Testis (tissue), 3 donors: Measurements from ENCODE around the gene ENTPD2. TPM values are rescaled to one million over a fixed set of nuclear protein-coding genes. Genes with fewer than 3 reads are reported as not detected.

ENCODE experiments used
- DNase-seq: peaks from one replicate; pipeline ENCODE4 v3.0.0-alpha.2; 2019
- H3K27ac ChIP-seq, 2 donors: fragments of 200-600 bp; sonication (generic); one replicate each; pipeline ENCODE4 v1.5.1; 2019
- H3K27me3 ChIP-seq: fragments of 200-600 bp; sonication (generic); one replicate; pipeline ENCODE4 v1.5.1; 2019
- H3K36me3 ChIP-seq: fragments of 200-600 bp; sonication (generic); one replicate; pipeline ENCODE4 v1.5.1; 2017; ENCODE audit warnings: low read depth; ENCODE audit errors: missing control alignments
- H3K4me1 ChIP-seq: fragments of 200-600 bp; sonication (generic); one replicate; pipeline ENCODE4 v1.5.1; 2019
- H3K4me3 ChIP-seq, 2 donors: fragments of 200-600 bp; sonication (generic); one replicate each; pipeline ENCODE4 v1.5.1; 2017 to 2019
- H3K9me3 ChIP-seq: fragments of 200-600 bp; sonication (generic); one replicate; pipeline ENCODE4 v1.5.1; 2017
- POLR2A ChIP-seq: fragments of 450-650 bp; IDR thresholded peaks from one replicate; pipeline ENCODE4 v1.6.1; 2017; ENCODE audit warnings: antibody characterized with exemption, mild to moderate bottlenecking, moderate library complexity
- WGBS, 2 donors: methylation state at CpG; one replicate each; pipeline ENCODE4 v1.1.5; 2018; 5-methylcytosine and 5-hydroxymethylcytosine counted together
- intact Hi-C: fragments of 100-400 bp; cut with DNase I; formaldehyde crosslinking; loops from one replicate; pipeline ENCODE4 v1.15.1; 2023; ENCODE audit warnings: low total_unique reads
- polyA plus RNA-seq: library from polyadenylated mRNA; stranded (reverse); fragments of 350-450 nt; fragmentation: Illumina TruSeq; extraction: RNeasy Lipid Tissue Mini Kit (QIAGEN cat#74804); gene quantifications from one replicate; pipeline ENCODE4 v1.2.3, GENCODE V29; 2014; ENCODE audit warnings: low read depth, low replicate concordance; ENCODE audit not compliant: insufficient read depth
- total RNA-seq, 2 donors: library from RNA; depleted of rRNA; stranded (reverse); fragments of >200 nt; gene quantifications; one replicate each; pipeline ENCODE4 v1.2.3, GENCODE V29; 2016
- TF ChIP-seq, protein P1 (sequence below), 3 experiments: fragments of 450-650 bp in 2 of 3; fragments of 200-600 bp in 1 of 3; sonication (generic) in 1 of 3; IDR thresholded peaks; one replicate each; pipeline ENCODE4 v1.5.1; 2016 to 2019; ENCODE audit warnings: antibody characterized with exemption in 3 of 3, mild to moderate bottlenecking in 2 of 3, moderate library complexity in 1 of 3

Gene ENTPD2
- total and polyA plus RNA-seq, 3 donors from 2014 or later, result 5.7 to 9.6 (median 8.5) TPM

DNA sequence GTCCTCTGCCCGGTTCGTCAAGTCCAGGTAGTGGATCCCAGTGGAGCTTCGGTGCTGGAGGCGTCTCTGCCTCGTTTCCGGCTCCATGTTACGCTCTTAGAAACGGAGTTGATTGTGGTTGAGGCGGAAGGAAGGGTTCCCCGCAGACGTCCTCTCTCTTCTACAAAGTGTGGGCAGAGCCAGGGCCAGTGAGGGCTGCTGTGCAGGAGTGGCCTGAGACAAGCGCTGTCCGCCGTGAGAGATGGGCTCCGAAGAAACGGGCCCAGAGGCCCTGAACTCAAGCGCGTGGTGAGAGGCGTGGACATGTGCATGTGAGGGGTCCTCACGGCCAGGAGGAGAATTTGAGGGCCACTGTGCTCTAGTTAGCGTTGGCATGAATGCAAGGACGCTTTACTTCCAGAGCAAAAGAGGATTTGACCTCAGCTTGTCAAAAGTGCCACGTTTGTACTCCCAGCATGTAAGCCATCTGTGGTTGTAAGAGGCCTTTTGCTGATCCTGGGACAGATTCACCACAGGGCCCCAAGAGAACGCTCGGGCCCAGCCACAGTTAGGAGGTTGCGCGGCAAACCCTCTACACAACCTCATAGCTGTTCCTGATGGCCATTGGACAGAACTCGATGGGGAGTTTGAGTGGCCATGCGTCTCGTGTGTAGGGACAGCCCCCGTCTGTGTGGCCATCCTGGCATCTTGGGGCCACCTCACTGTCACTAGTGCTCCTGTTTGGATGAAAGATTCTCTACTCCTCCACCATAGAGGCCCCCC lies 43.1 kb upstream of the ENTPD2 start:
- no peaks in the 10 kb centered on the region for H3K4me1 ChIP-seq
- no peaks in the 10 kb centered on the region for H3K36me3 ChIP-seq
- intact Hi-C loops, result no loop called here
- H3K27me3 ChIP-seq, result no peaks in the 10 kb centered on the region
- H3K9me3 ChIP-seq, result no peaks in the 10 kb centered on the region
- WGBS, 2 donors, result 92 to 93% methylated on average over 31 of the region's 31 CpGs
- TF ChIP-seq POLR2A, result no peak
- TF ChIP-seq, protein P1, sequence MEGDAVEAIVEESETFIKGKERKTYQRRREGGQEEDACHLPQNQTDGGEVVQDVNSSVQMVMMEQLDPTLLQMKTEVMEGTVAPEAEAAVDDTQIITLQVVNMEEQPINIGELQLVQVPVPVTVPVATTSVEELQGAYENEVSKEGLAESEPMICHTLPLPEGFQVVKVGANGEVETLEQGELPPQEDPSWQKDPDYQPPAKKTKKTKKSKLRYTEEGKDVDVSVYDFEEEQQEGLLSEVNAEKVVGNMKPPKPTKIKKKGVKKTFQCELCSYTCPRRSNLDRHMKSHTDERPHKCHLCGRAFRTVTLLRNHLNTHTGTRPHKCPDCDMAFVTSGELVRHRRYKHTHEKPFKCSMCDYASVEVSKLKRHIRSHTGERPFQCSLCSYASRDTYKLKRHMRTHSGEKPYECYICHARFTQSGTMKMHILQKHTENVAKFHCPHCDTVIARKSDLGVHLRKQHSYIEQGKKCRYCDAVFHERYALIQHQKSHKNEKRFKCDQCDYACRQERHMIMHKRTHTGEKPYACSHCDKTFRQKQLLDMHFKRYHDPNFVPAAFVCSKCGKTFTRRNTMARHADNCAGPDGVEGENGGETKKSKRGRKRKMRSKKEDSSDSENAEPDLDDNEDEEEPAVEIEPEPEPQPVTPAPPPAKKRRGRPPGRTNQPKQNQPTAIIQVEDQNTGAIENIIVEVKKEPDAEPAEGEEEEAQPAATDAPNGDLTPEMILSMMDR (IDR thresholded peaks at IDR 0.05), result no peak
- no peak for DNase-seq
- no peak overlapping the region for H3K27ac ChIP-seq
- no peak overlapping the region for H3K4me3 ChIP-seq

GRCh38 chr9:137095664-137096517 lies 42.0 kb upstream of the ENTPD2 start:
- no peak for TF ChIP-seq POLR2A
- TF ChIP-seq, protein P1 (IDR thresholded peaks at IDR 0.05), result no peak
- H3K4me3 ChIP-seq, result no peak overlapping the region
- WGBS, 2 donors, result 84 to 87% methylated on average over 27 to 30 of the region's 30 CpGs
- DNase-seq, result no peak
- H3K27me3 ChIP-seq, result no peaks in the 10 kb centered on the region
- H3K4me1 ChIP-seq, result no peaks in the 10 kb centered on the region
- no peaks in the 10 kb centered on the region for H3K9me3 ChIP-seq
- intact Hi-C loops, result no loop called here
- H3K36me3 ChIP-seq, result no peaks in the 10 kb centered on the region
- no peak overlapping the region for H3K27ac ChIP-seq

GRCh38 chr9:137089232-137089947 lies 35.5 kb upstream of the ENTPD2 start:
- intact Hi-C loops, result no loop called here
- no peaks in the 10 kb centered on the region for H3K27me3 ChIP-seq
- H3K27ac ChIP-seq, result no peak overlapping the region
- no peaks in the 10 kb centered on the region for H3K36me3 ChIP-seq
- 74 to 76% methylated on average over 11 of the region's 11 CpGs for WGBS, 2 donors
- H3K4me3 ChIP-seq, result no peak overlapping the region
- H3K4me1 ChIP-seq, result peaks cover 17% of the 10 kb centered on the region
- DNase-seq, result no peak
- H3K9me3 ChIP-seq, result no peaks in the 10 kb centered on the region
- TF ChIP-seq POLR2A, result no peak
- TF ChIP-seq, protein P1 (IDR thresholded peaks at IDR 0.05), result no peak

GRCh38 chr9:137088121-137088520 lies 34.3 kb upstream of the ENTPD2 start:
- H3K27ac ChIP-seq, result no peak overlapping the region
- intact Hi-C loops, result no loop called here
- no peak for TF ChIP-seq POLR2A
- TF ChIP-seq, protein P1 (IDR thresholded peaks at IDR 0.05), result no peak
- DNase-seq, result no peak
- H3K36me3 ChIP-seq, result no peaks in the 10 kb centered on the region
- 70 to 81% methylated on average over 5 of the region's 5 CpGs for WGBS, 2 donors
- no peaks in the 10 kb centered on the region for H3K27me3 ChIP-seq
- peaks cover 17% of the 10 kb centered on the region for H3K4me1 ChIP-seq
- peak overlapping the region in 1 of 2 donors; percentile 86 for H3K4me3 ChIP-seq
- no peaks in the 10 kb centered on the region for H3K9me3 ChIP-seq
